ENCODE measurements around the gene UBE4B.
"Not testable (repeated sequence)": the region's sequence is repeated elsewhere in the genome, so short reads cannot be mapped to it uniquely, and the experiment has no call there.

UBE4B gene

GRCh38 chr1:10065344-10065685 is 32.6 kb downstream of the UBE4B start:
- no peak overlapping the region for H3K27ac ChIP-seq

GRCh38 chr1:10065760-10066159 is 33.0 kb downstream of the UBE4B start:
- H3K27me3 ChIP-seq (ENCODE audit: control insufficient read depth, insufficient read depth, low read length): no peaks in the 10 kb centered on the region
- H3K27ac ChIP-seq: no peak overlapping the region
- no peaks in the 10 kb centered on the region for H3K9me3 ChIP-seq (ENCODE audit: control insufficient read depth, low read length)
- peaks cover 14% of the 10 kb centered on the region for H3K79me2 ChIP-seq
- no peaks in the 10 kb centered on the region for H3K4me1 ChIP-seq
- no peak overlapping the region for H2AFZ ChIP-seq
- no peak overlapping the region for H3K9ac ChIP-seq
- no peak for TF ChIP-seq CTCF (IDR thresholded peaks at IDR 0.05)
- H3K36me3 ChIP-seq (ENCODE audit: control insufficient read depth, insufficient read depth, low read length): no peaks in the 10 kb centered on the region
- H3K4me3 ChIP-seq (ENCODE audit: low read depth, low read length): no peak overlapping the region
- H3K4me2 ChIP-seq (ENCODE audit: low read length): no peak overlapping the region

More at GRCh38 chr1:10065344-10065685, 32.6 kb downstream of the UBE4B start:
- H3K9ac ChIP-seq: no peak overlapping the region
- no peaks in the 10 kb centered on the region for H3K9me3 ChIP-seq (ENCODE audit: control insufficient read depth, low read length)
- no peak overlapping the region for H3K4me3 ChIP-seq (ENCODE audit: low read depth, low read length)
- no peak overlapping the region for H3K4me2 ChIP-seq (ENCODE audit: low read length)
- H3K79me2 ChIP-seq: peaks cover 14% of the 10 kb centered on the region
- no peak overlapping the region for H2AFZ ChIP-seq
- H3K4me1 ChIP-seq: no peaks in the 10 kb centered on the region
- no peaks in the 10 kb centered on the region for H3K27me3 ChIP-seq (ENCODE audit: control insufficient read depth, insufficient read depth, low read length)
- H3K36me3 ChIP-seq (ENCODE audit: control insufficient read depth, insufficient read depth, low read length): no peaks in the 10 kb centered on the region
- no peak for TF ChIP-seq CTCF (IDR thresholded peaks at IDR 0.05)

- Histone ChIP-seq H3K27ac (no peak overlapping the region), H3K4me2 (ENCODE audit: low read length) (no peak overlapping the region), H3K79me2 (peaks cover 6% of the 10 kb centered on the region), H3K4me1 (no peaks in the 10 kb centered on the region), H3K9ac (no peak overlapping the region), H3K9me3 (ENCODE audit: control insufficient read depth, low read length) (no peaks in the 10 kb centered on the region), H2AFZ (no peak overlapping the region), H3K4me3 (ENCODE audit: low read depth, low read length) (no peak overlapping the region), H3K36me3 (ENCODE audit: control insufficient read depth, insufficient read depth, low read length) (no peaks in the 10 kb centered on the region), H3K27me3 (ENCODE audit: control insufficient read depth, insufficient read depth, low read length) (no peaks in the 10 kb centered on the region)
- no peak for TF ChIP-seq CTCF (IDR thresholded peaks at IDR 0.05)
Observed at GRCh38 chr1:10068605-10069294, 36.0 kb downstream of the UBE4B start.

GRCh38 chr1:10070206-10070605 is 37.4 kb downstream of the UBE4B start:
- Histone ChIP-seq H3K36me3 (ENCODE audit: control insufficient read depth, insufficient read depth, low read length) (no peaks in the 10 kb centered on the region), H3K79me2 (peaks cover 3% of the 10 kb centered on the region), H3K4me3 (ENCODE audit: low read depth, low read length) (no peak overlapping the region), H3K9ac (no peak overlapping the region), H3K4me2 (ENCODE audit: low read length) (no peak overlapping the region), H2AFZ (no peak overlapping the region), H3K9me3 (ENCODE audit: control insufficient read depth, low read length) (no peaks in the 10 kb centered on the region), H3K4me1 (no peaks in the 10 kb centered on the region), H3K27me3 (ENCODE audit: control insufficient read depth, insufficient read depth, low read length) (no peaks in the 10 kb centered on the region), H3K27ac (no peak overlapping the region)
- no peak for TF ChIP-seq CTCF (IDR thresholded peaks at IDR 0.05)

GRCh38 chr1:10071640-10072039 is 38.9 kb downstream of the UBE4B start:
- H3K4me1 ChIP-seq: no peaks in the 10 kb centered on the region

GRCh38 chr1:10073371-10073770 is 40.6 kb downstream of the UBE4B start:
- H3K27ac ChIP-seq; H2AFZ ChIP-seq; H3K9me3 ChIP-seq (ENCODE audit: control insufficient read depth, low read length); H3K79me2 ChIP-seq; H3K4me2 ChIP-seq (ENCODE audit: low read length); H3K27me3 ChIP-seq (ENCODE audit: control insufficient read depth, insufficient read depth, low read length); H3K36me3 ChIP-seq (ENCODE audit: control insufficient read depth, insufficient read depth, low read length); H3K9ac ChIP-seq; H3K4me3 ChIP-seq (ENCODE audit: low read depth, low read length); H3K4me1 ChIP-seq: not testable (repeated sequence)

More at GRCh38 chr1:10071640-10072039, 38.9 kb downstream of the UBE4B start:
- no peak overlapping the region for H3K27ac ChIP-seq
- H3K27me3 ChIP-seq (ENCODE audit: control insufficient read depth, insufficient read depth, low read length): no peaks in the 10 kb centered on the region
- H3K9ac ChIP-seq: no peak overlapping the region
- H3K4me2 ChIP-seq (ENCODE audit: low read length): no peak overlapping the region
- no peak overlapping the region for H3K4me3 ChIP-seq (ENCODE audit: low read depth, low read length)
- H3K79me2 ChIP-seq: no peaks in the 10 kb centered on the region
- H3K36me3 ChIP-seq (ENCODE audit: control insufficient read depth, insufficient read depth, low read length): no peaks in the 10 kb centered on the region
- H3K9me3 ChIP-seq (ENCODE audit: control insufficient read depth, low read length): no peaks in the 10 kb centered on the region
- no peak overlapping the region for H2AFZ ChIP-seq
- no peak for TF ChIP-seq CTCF (IDR thresholded peaks at IDR 0.05)
